Stimulated activated CD8-positive, alpha-beta memory T cell treated with anti-CD3 and anti-CD28 coated beads, Interleukin-7, amount 100 ng/mL, for 4 hours (primary cell): Measurements from ENCODE around the gene PRKCB.

Source experiments
- DNase-seq, 2 donors: peaks; one replicate each; pipeline ENCODE4 v3.0.0-alpha.2; 2020; ENCODE audit warnings: low read depth in 2 of 2

Gene PRKCB

GRCh38 chr16:23836404-23837311 is 875 bp downstream of the PRKCB start:
- peak in 1 of 2 donors; percentile 55 for DNase-seq

- DNase-seq = no peak
Measured at GRCh38 chr16:23837553-23838308, 1.9 kb downstream of the PRKCB start.

- no peak for DNase-seq
Measured at GRCh38 chr16:23838485-23839142, 2.8 kb downstream of the PRKCB start.

GRCh38 chr16:23840310-23840709 is 4.5 kb downstream of the PRKCB start:
- no peak for DNase-seq

- DNase-seq = no peak
Measured at GRCh38 chr16:23842137-23842600, 6.4 kb downstream of the PRKCB start.

GRCh38 chr16:23843143-23843542 is 7.4 kb downstream of the PRKCB start:
- no peak for DNase-seq

GRCh38 chr16:23847251-23847650 is 11.5 kb downstream of the PRKCB start:
- no peak for DNase-seq

- DNase-seq = peak; percentile 55 to 57
Measured at GRCh38 chr16:23847948-23848347, 12.2 kb downstream of the PRKCB start.

- DNase-seq = no peak
Measured at GRCh38 chr16:23848958-23849357, 13.2 kb downstream of the PRKCB start.

- no peak for DNase-seq
Measured at GRCh38 chr16:23852794-23853562, 17.2 kb downstream of the PRKCB start.

GRCh38 chr16:23855010-23855409 is 19.2 kb downstream of the PRKCB start:
- no peak for DNase-seq

- DNase-seq = no peak
Measured at GRCh38 chr16:23856251-23856709, 20.5 kb downstream of the PRKCB start.

GRCh38 chr16:23857256-23857880 is 21.6 kb downstream of the PRKCB start:
- no peak for DNase-seq

- no peak for DNase-seq
Measured at GRCh38 chr16:23857881-23858269, 22.1 kb downstream of the PRKCB start.

GRCh38 chr16:23858542-23858941 is 22.8 kb downstream of the PRKCB start:
- DNase-seq = no peak

- DNase-seq = no peak
Measured at GRCh38 chr16:23859713-23860269, 24.0 kb downstream of the PRKCB start.

GRCh38 chr16:23861874-23862273 is 26.1 kb downstream of the PRKCB start:
- no peak for DNase-seq

GRCh38 chr16:23862556-23862955 is 26.8 kb downstream of the PRKCB start:
- DNase-seq = no peak

GRCh38 chr16:23863511-23864422 is 28.0 kb downstream of the PRKCB start:
- DNase-seq = no peak
